Panc1 (cell line): ENCODE measurements around the gene PNKP. TPM values are rescaled to one million over a fixed set of nuclear protein-coding genes. Genes with fewer than 3 reads are reported as not detected.

Experiments used
- ATAC-seq: fragments of 200-7000 bp; cut with Tn5 transposase; 2 replicates; pipeline ENCODE4 v1.9.1; 2020; ENCODE audit warnings: mild to moderate bottlenecking, moderate library complexity
- BruUV-seq: library from RNA; stranded (reverse); fragments of 400-500 nt; replicated peaks from 2 replicates; lab custom pipeline; 2021; lab: Mats Ljungman, UMichigan
- CTCF ChIA-PET: fragments of 300-600 bp; sonication (Branson Sonifier 250); formaldehyde crosslinking; loops from one replicate; lab custom pipeline; 2022; ENCODE audit warnings: antibody characterized with exemption; lab: Charles Lee
- POLR2A ChIA-PET: fragments of 300-600 bp; sonication (Branson Sonifier 250); formaldehyde crosslinking; loops from one replicate; lab custom pipeline; 2022; ENCODE audit warnings: antibody characterized with exemption; lab: Charles Lee
- DNase-seq: peaks from one replicate; pipeline ENCODE4 v3.0.0-alpha.2; 2010; ENCODE audit warnings: low read depth, low spot score
- H3K27ac ChIP-seq: 2 replicates; pipeline ENCODE4 v1.5.1; 2011; ENCODE audit warnings: mild to moderate bottlenecking, low read length, inconsistent platforms
- H3K27me3 ChIP-seq: fragments of 200-500 bp; sonication (Bioruptor generic); 2 replicates; pipeline ENCODE4 v1.6.0; 2014; ENCODE audit warnings: low read length, inconsistent platforms; ENCODE audit not compliant: control insufficient read depth, insufficient read depth
- H3K36me3 ChIP-seq: fragments of 200-500 bp; sonication (Bioruptor generic); 2 replicates; pipeline ENCODE4 v1.5.1; 2014; ENCODE audit warnings: inconsistent platforms, mild to moderate bottlenecking, low read length, moderate library complexity; ENCODE audit not compliant: control insufficient read depth, insufficient read depth
- H3K4me1 ChIP-seq: 2 replicates; pipeline ENCODE4 v1.5.1; 2011; ENCODE audit warnings: inconsistent platforms, mild to moderate bottlenecking, low read length, moderate library complexity; ENCODE audit not compliant: control insufficient read depth, insufficient read depth
- H3K4me3 ChIP-seq, 2 experiments: 2 replicates each; pipeline ENCODE4 v1.5.1; 2011 to 2012; ENCODE audit warnings: low read depth in 2 of 2, low read length in 2 of 2, mild to moderate bottlenecking in 2 of 2, inconsistent platforms in 1 of 2, moderate library complexity in 1 of 2
- H3K9me3 ChIP-seq: fragments of 200-500 bp; sonication (Bioruptor generic); 2 replicates; pipeline ENCODE4 v1.5.1; 2014; ENCODE audit warnings: low read depth, mild to moderate bottlenecking, inconsistent platforms, low read length, moderate library complexity; ENCODE audit not compliant: control insufficient read depth, insufficient read depth
- POLR2AphosphoS5 ChIP-seq: IDR thresholded peaks from 2 replicates; pipeline ENCODE4 v1.6.1; 2012; ENCODE audit warnings: mild to moderate bottlenecking, low read depth, low read length, moderate library complexity
- REST ChIP-seq, 2 experiments: IDR thresholded peaks; 2 replicates each; pipeline ENCODE4 v1.6.1; 2011 to 2012; ENCODE audit warnings: low read depth in 2 of 2, control low read depth in 1 of 2, low read length in 1 of 2, mild to moderate bottlenecking in 1 of 2, moderate library complexity in 1 of 2; ENCODE audit not compliant: insufficient read depth in 1 of 2
- SIN3A ChIP-seq: IDR thresholded peaks from 2 replicates; pipeline ENCODE4 v1.6.1; 2012; ENCODE audit warnings: low read depth, mild to moderate bottlenecking, low read length, moderate library complexity, borderline replicate concordance; ENCODE audit not compliant: insufficient read depth
- TCF7L2 ChIP-seq: IDR thresholded peaks from 2 replicates; pipeline ENCODE4 v1.6.1; 2011; ENCODE audit warnings: mild to moderate bottlenecking, low read depth, low read length, inconsistent platforms
- in situ Hi-C: cut with HindIII; loops from 2 replicates; pipeline ENCODE4 v1.10.0; 2016; ENCODE audit warnings: low sequenced_read_pairs, low pct_unique_long_range_greater_than_20kb
- intact Hi-C: fragments of 100-400 bp; cut with micrococcal nuclease; formaldehyde crosslinking; loops from one replicate; pipeline ENCODE4 v1.10.0; 2022; ENCODE audit not compliant: unreplicated experiment
- total RNA-seq: library from RNA; stranded (reverse); gene quantifications from one replicate; pipeline ENCODE4 v1.2.1, GENCODE V29; 2021; ENCODE audit not compliant: unreplicated experiment
- TF ChIP-seq, protein P1 (sequence below): fragments of 450-650 bp; IDR thresholded peaks from 2 replicates; pipeline ENCODE4 v1.5.1; 2017; ENCODE audit warnings: mild to moderate bottlenecking

The PNKP gene
- total RNA-seq, 1 experiment from 2014 or later: 76.7 TPM

- H3K9me3 ChIP-seq: no peaks in the 10 kb centered on the region
- in situ Hi-C loops (no loop called here), intact Hi-C loops (no loop called here)
- ATAC-seq (no peak), DNase-seq (no peak)
- no peaks in the 10 kb centered on the region for H3K27me3 ChIP-seq
- H3K4me3 ChIP-seq: no peak overlapping the region
- no TSS peak for BruUV-seq
- no peaks in the 10 kb centered on the region for H3K4me1 ChIP-seq
- H3K36me3 ChIP-seq: no peaks in the 10 kb centered on the region; the same call in 1 of the 2 replicates
- TF ChIP-seq POLR2AphosphoS5: no peak
- TF ChIP-seq, protein P1, sequence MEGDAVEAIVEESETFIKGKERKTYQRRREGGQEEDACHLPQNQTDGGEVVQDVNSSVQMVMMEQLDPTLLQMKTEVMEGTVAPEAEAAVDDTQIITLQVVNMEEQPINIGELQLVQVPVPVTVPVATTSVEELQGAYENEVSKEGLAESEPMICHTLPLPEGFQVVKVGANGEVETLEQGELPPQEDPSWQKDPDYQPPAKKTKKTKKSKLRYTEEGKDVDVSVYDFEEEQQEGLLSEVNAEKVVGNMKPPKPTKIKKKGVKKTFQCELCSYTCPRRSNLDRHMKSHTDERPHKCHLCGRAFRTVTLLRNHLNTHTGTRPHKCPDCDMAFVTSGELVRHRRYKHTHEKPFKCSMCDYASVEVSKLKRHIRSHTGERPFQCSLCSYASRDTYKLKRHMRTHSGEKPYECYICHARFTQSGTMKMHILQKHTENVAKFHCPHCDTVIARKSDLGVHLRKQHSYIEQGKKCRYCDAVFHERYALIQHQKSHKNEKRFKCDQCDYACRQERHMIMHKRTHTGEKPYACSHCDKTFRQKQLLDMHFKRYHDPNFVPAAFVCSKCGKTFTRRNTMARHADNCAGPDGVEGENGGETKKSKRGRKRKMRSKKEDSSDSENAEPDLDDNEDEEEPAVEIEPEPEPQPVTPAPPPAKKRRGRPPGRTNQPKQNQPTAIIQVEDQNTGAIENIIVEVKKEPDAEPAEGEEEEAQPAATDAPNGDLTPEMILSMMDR: no peak
- no peak for TF ChIP-seq REST (IDR thresholded peaks at IDR 0.05; ENCODE audit: insufficient read depth in 1 of 2, low read depth in 2 of 2, low read length in 1 of 2)
- no peak for TF ChIP-seq TCF7L2
- no peak for TF ChIP-seq SIN3A
- POLR2A ChIA-PET: no interaction called here
- CTCF ChIA-PET: no interaction called here
- H3K27ac ChIP-seq: no peak overlapping the region
Measured at GRCh38 chr19:49913720-49914119, 46.3 kb upstream of the PNKP start.

- DNase-seq (no peak), ATAC-seq (no peak)
- Histone ChIP-seq H3K36me3 (no peaks in the 10 kb centered on the region; the same call in 1 of the 2 replicates), H3K9me3 (no peaks in the 10 kb centered on the region), H3K27me3 (no peaks in the 10 kb centered on the region), H3K4me1 (no peaks in the 10 kb centered on the region), H3K4me3 (no peak overlapping the region), H3K27ac (no peak overlapping the region)
- intact Hi-C loops (no loop called here), in situ Hi-C loops (no loop called here)
- BruUV-seq: no TSS peak
- CTCF ChIA-PET: no interaction called here
- TF ChIP-seq, protein P1: no peak
- TF ChIP-seq REST (IDR thresholded peaks at IDR 0.05; ENCODE audit: insufficient read depth in 1 of 2, low read depth in 2 of 2, low read length in 1 of 2) (no peak), SIN3A (no peak)
- POLR2A ChIA-PET: no interaction called here
Measured at GRCh38 chr19:49912965-49913685, 45.7 kb upstream of the PNKP start.
